GM18511 (cell line): Measurements from ENCODE around the gene SPATA19.
"Not testable (repeated sequence)": the region's sequence is repeated elsewhere in the genome, so short reads cannot be mapped to it uniquely, and the experiment has no call there.

Experiments used
- ATAC-seq: cut with Tn5 transposase; IDR thresholded peaks from one replicate; pipeline ENCODE4 v1.9.1; 2021; ENCODE audit warnings: mild to moderate bottlenecking, moderate library complexity; ENCODE audit not compliant: unreplicated experiment

The SPATA19 gene, protein sequence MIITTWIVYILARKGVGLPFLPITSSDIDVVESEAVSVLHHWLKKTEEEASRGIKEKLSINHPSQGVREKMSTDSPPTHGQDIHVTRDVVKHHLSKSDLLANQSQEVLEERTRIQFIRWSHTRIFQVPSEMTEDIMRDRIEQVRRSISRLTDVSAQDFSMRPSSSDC

GRCh38 chr11:133845413-133845812 lies at the start of gene SPATA19:
Gene SPATA19, minus strand, starts transcription at chr11:133845513. Its CDS starts 67 bp downstream, at chr11:133845446.
- ATAC-seq, result no peak

DNA sequence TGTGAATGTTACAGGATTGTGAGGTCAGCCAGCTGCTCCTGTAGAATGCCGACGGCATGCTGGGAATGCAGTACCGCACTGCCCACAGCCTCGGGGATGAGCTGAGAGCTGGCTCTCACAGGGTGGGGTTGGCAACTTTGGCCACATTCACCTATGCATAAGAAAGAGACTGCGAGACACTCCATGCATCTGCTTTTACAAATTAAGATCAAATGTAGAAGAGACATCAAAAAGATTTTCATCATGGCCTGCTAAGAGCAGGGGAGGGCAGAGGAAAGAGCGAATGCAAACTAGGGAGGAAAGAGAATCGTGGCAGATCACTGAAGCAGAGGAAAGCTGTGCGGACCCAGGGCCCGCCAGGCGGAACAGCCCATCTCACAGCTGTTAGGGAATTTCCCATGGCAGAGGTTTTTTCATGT lies 49.8 kb upstream of the SPATA19 start:
- ATAC-seq, result peak; percentile 67

DNA sequence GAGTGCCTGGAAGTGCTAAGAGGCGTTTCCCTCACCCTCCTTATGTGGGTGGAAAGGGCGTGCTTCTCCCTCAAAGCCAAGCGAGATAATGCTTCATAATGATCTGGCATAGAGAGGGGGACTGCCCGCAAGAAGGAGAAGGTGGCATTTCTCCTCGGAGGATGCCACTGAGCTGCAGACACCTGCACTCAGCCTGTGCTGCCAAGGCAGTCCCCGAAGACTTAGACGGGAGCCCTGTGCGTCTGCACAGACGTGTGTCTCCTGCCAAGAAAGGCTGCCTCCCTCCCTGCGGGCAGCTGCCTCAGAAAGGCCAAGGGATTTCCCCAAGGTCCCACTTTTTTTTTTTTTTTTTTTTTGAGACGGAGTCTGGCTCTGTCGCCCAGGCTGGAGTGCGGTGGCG lies 48.1 kb upstream of the SPATA19 start:
- no peak for ATAC-seq

- ATAC-seq, result no peak
These were observed 47.5 kb upstream of the SPATA19 start for GRCh38 chr11:133892584-133893380.

DNA sequence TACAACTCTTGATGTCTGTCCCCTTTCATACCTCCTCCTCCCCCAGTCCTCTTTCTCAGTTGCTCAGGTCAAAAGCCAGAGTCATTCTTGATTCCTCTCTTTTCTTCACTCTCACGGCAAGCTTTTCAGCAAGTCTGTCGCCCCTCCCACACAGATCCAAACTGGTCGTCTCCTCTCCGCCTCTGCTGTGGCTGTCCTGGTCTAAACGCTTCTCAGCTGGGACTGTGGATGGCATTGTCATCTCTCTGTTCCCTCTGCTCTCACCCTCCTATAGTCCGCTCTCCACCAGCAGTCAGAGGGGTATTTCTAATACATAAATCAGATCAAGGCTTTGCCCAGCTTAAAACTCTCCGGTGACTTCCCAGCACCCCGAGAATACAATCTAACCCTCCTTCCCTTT lies 46.8 kb upstream of the SPATA19 start:
- no peak for ATAC-seq

DNA sequence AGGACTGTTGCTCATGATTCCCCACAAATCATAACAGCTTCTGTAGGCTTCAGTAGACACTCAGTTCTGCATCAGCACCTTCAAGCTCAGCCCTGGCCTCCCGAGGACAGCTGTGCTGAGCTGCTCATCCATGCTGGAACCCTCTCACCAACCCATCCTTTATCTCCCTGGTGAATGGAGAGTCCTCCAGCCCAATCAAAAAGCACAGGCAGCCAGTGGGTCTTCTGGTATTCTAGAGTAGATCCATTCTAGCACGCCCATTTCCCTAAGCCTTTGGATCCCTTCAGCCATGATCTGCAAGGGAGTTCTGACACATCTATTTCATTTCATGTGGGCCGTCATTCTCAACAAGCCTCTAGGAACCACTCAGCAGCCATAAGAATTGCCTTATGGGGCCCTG lies 44.6 kb upstream of the SPATA19 start:
- ATAC-seq, result no peak

GRCh38 chr11:133889188-133889587 lies 43.9 kb upstream of the SPATA19 start:
- no peak for ATAC-seq

DNA sequence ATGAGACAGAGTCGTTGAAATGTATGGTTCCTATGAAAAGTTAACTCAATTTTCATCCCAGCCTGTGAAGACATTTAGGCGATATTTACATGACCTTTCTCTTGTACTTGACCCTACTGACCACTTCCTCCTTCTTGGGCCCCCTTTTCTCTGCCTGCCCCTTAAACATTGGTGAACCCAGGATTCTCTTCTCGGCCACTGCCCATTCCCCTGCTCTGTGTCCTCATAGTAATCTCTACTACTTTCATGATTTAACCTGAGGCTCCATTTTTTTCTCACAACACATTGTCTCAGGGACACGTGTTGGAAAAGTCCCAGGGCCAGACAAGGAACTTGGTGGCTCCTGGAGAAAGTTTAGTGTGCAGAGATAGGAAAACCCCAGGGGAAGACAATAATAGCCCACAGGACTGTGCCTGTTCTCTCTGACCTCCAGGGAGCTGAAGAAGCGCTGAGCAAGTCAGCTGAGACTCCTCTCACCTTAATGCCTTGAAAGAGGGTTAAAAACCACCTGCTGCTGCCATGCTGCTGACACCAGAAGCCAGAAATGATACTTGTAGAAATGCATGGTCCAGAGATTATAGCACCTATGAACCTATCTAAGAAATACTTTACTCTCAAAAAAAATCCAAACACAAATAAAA lies 42.5 kb upstream of the SPATA19 start:
- ATAC-seq, result no peak

- ATAC-seq, result no peak
These were observed 40.7 kb upstream of the SPATA19 start for GRCh38 chr11:133886029-133886428.

- ATAC-seq, result no peak
These were observed 26.8 kb upstream of the SPATA19 start for GRCh38 chr11:133872160-133872559.

- ATAC-seq, result no peak
These were observed 22.1 kb upstream of the SPATA19 start for GRCh38 chr11:133867456-133867855.

DNA sequence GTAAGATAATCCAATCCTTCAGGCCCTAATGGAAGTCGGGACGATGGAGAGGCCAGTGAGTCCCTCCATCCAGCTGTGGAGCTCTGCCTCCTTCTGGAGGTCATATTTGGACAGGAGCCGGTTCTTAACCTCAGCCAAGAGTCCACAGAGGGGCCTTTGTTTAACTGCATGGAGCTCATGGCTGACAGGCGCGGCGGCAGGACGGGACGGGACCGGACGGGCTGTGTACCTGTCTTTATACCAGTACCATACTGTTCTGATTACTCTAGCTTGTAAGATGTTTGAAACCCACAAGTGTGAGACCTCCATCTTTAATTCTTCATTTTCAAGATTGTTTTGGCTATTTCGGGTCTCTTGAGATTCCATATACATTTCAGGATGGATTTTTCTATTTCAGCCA lies 20.2 kb upstream of the SPATA19 start:
- ATAC-seq, result no peak

GRCh38 chr11:133864756-133865155 lies 19.4 kb upstream of the SPATA19 start:
- ATAC-seq, result no peak

GRCh38 chr11:133860151-133860550 lies 14.8 kb upstream of the SPATA19 start:
- no peak for ATAC-seq

DNA sequence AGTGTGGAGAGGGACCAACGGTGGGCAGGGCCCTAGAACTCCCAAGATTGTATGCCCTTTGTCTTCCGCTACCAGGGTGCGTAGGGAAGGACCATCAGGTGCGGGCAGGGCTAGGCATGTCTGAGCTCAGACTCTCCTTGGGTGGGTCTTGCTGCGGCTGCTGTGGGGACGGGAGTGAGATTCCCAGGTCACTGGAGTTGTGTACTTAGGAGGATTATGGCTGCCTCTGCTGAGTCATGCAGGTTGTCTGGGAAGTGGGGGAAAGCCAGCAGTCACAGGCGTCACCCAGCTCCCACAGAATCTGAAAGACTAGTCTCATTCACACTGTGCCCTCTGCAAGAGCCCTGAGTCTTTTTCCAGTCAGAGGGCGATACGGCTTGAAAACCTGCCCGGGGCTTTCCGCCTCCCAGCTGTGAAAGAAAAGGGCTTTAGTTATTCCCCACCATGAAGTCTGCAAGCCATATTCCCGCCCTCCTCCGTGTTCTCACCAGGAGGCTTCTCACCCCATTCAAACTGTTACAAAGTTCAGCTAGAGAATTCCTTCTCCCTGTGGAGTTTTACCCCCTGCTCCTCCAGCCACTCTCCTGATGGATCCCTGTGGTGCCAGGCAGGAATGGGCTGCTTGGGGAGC lies 9.1 kb upstream of the SPATA19 start:
- ATAC-seq, result not testable (repeated sequence)

DNA sequence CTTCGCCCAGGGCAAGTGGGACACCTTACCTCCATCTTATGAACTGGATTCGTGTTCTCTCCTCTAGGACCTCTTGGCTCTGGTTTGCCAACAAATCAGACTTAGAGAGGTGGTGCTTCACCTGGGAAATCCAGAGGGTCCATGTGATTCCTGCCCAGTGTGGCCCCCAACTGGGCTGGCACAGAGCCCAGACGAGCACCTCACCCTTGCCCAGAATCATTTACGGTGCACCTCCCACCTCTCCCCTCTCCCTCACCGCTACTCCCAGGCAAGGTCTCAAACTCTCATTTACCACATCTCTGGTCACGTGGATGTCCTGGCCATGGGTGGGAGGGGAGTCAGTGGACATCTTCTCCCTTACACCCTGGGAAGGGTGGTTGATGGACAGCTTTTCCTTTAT lies 1.1 kb downstream of the SPATA19 start:
- ATAC-seq, result no peak

DNA sequence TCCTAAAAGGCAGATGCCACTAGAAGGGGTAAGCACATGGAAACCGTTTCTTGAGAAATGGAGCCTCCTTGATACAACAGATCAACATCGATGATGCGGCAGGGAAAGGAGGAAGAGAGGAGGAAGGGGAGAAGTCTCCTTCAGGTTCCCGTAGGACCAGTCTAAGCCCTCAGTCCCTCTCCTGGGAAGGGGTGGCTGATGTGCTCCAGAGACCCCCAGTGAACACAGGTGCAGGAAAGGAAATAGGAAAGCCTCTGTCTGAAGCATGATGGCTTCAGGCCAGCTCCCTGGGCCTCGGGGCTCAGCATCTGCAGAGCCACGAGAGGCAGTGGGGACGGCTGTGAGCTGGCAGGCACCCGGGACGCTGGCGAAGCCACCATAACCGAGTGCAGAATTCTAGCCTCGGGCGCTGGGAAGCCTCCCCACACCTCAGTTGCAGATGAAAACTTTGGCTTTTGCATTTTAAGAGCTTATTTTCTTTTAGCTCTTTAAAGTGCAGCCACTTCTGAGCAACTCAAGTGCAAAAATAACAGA lies 1.8 kb downstream of the SPATA19 start:
- no peak for ATAC-seq

DNA sequence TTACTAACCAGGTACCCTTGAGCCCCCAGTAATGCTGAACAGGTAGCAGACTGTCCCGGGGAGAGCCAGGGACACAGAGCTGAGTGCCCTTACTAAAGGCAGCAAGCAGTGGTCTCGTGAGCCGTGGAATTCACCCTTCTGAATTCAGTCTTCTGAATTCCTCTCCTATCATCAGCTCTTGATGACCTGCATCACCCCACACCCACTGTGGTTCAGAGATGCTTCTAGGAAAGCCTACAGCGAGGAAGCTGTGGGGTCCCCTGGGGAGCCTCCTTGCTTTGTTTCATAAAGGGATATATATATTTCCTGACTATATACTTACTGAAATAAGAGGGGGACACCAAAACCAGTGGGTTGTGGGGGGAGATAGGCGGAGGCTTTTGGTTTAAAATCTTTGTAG lies 2.6 kb downstream of the SPATA19 start:
- ATAC-seq, result no peak

- ATAC-seq, result no peak
These were observed 3.3 kb downstream of the SPATA19 start for GRCh38 chr11:133842053-133842452.

GRCh38 chr11:133841279-133842043 lies 3.9 kb downstream of the SPATA19 start:
- ATAC-seq, result no peak
